Gastrocnemius medialis (tissue), 4 donors: Measurements from ENCODE around the gene CYB5RL. TPM values are rescaled to one million over a fixed set of nuclear protein-coding genes. Genes with fewer than 3 reads are reported as not detected.

Source experiments
- ATAC-seq, 2 donors: fragments of 150-250 bp; one replicate each; pipeline ENCODE4 v1.9.1; 2016
- DNase-seq, 2 donors: peaks; one replicate each; pipeline ENCODE4 v3.0.0-alpha.2; 2019
- H3K27ac ChIP-seq, 4 donors: fragments of 200-600 bp; sonication (generic); 1 replicate in 1 of 4; 2 replicates in 3 of 4; pipeline ENCODE4 v1.5.1; 2016 to 2018; ENCODE audit warnings: mild to moderate bottlenecking in 2 of 4, moderate library complexity in 1 of 4
- H3K27me3 ChIP-seq, 3 donors: fragments of 200-600 bp; sonication (generic) in 2 of 3; 1 replicate in 1 of 3; 2 replicates in 2 of 3; pipeline versions ENCODE4 v1.5.1 to v1.6.0; 2016 to 2019; ENCODE audit warnings: mild to moderate bottlenecking in 1 of 3, moderate library complexity in 1 of 3
- H3K36me3 ChIP-seq, 2 donors: fragments of 200-600 bp; sonication (generic) in 1 of 2; one replicate each; pipeline ENCODE4 v1.5.1; 2017 to 2018
- H3K4me1 ChIP-seq, 2 donors: fragments of 200-600 bp; sonication (generic) in 1 of 2; one replicate each; pipeline ENCODE4 v1.5.1; 2016 to 2017; ENCODE audit warnings: mild to moderate bottlenecking in 2 of 2
- H3K4me3 ChIP-seq, 4 donors: fragments of 200-600 bp; sonication (generic) in 3 of 4; 1 replicate in 1 of 4; 2 replicates in 3 of 4; pipeline ENCODE4 v1.5.1; 2016 to 2019; ENCODE audit warnings: mild to moderate bottlenecking in 2 of 4
- H3K9me3 ChIP-seq, 3 donors: fragments of 200-600 bp; sonication (generic) in 2 of 3; 1 replicate in 1 of 3; 2 replicates in 2 of 3; pipeline ENCODE4 v1.5.1; 2016 to 2019
- CTCF ChIP-seq, 5 experiments: fragments of 450-650 bp in 3 of 5; fragments of 200-600 bp in 2 of 5; sonication (generic) in 2 of 5; IDR thresholded peaks in 4 of 5; conservative IDR thresholded peaks in 1 of 5; 1 replicate in 4 of 5; 2 replicates in 1 of 5; pipeline ENCODE4 v1.5.1; 2016 to 2019; ENCODE audit warnings: antibody characterized with exemption in 5 of 5, mild to moderate bottlenecking in 3 of 5, moderate library complexity in 3 of 5
- POLR2A ChIP-seq, 2 donors: fragments of 450-650 bp; IDR thresholded peaks; one replicate each; pipeline ENCODE4 v1.6.1; 2017; ENCODE audit warnings: antibody characterized with exemption in 2 of 2, mild to moderate bottlenecking in 2 of 2, moderate library complexity in 2 of 2
- in situ Hi-C, 4 donors: fragments of 200-750 bp; cut with MboI; loops; one replicate each; pipeline versions ENCODE4 v1.15.0 to v1.8.0; 2017; ENCODE audit warnings: low sequenced_read_pairs in 4 of 4
- intact Hi-C: fragments of 100-400 bp; cut with DNase I; formaldehyde crosslinking; loops from one replicate; pipeline ENCODE4 v1.15.1; 2023; ENCODE audit warnings: low total_unique reads
- total RNA-seq, 4 donors: library from RNA; depleted of rRNA; stranded (reverse); fragments of >200 nt; gene quantifications; one replicate each; pipeline versions ENCODE4 v1.1.0 to v1.2.3, GENCODE V29; 2016

The CYB5RL gene
- total RNA-seq, 4 donors from 2014 or later, result 1.8 to 5.8 (median 3.4) TPM

GRCh38 chr1:54227091-54227602 is 27.3 kb upstream of the CYB5RL start:
- H3K4me1 ChIP-seq, result peaks cover 0 to 5% of the 10 kb centered on the region in 2 donors
- no peak overlapping the region for H3K27ac ChIP-seq
- no peak overlapping the region for H3K4me3 ChIP-seq
- DNase-seq (peak in 1 of 2 donors; percentile 50), ATAC-seq (peak; percentile 26 to 53)
- H3K36me3 ChIP-seq, result peaks cover 0 to 9% of the 10 kb centered on the region in 2 donors
- H3K9me3 ChIP-seq, result no peaks in the 10 kb centered on the region
- intact Hi-C loops (no loop called here), in situ Hi-C loops (no loop called here)
- TF ChIP-seq CTCF (IDR thresholded peaks at IDR 0.05 in 4 of 5, conservative IDR thresholded peaks at IDR 0.05 in 1 of 5) (no peak), POLR2A (IDR thresholded peaks at IDR 0.05) (no peak)
- no peaks in the 10 kb centered on the region for H3K27me3 ChIP-seq

- Histone ChIP-seq H3K36me3 (peaks cover 0 to 9% of the 10 kb centered on the region in 2 donors), H3K27me3 (no peaks in the 10 kb centered on the region), H3K4me3 (no peak overlapping the region), H3K27ac (no peak overlapping the region), H3K4me1 (peaks cover 0 to 5% of the 10 kb centered on the region in 2 donors), H3K9me3 (no peaks in the 10 kb centered on the region)
- ATAC-seq (no peak), DNase-seq (no peak)
- intact Hi-C loops, result no loop called here
- no peak for TF ChIP-seq POLR2A (IDR thresholded peaks at IDR 0.05)
- TF ChIP-seq CTCF (IDR thresholded peaks at IDR 0.05 in 4 of 5, conservative IDR thresholded peaks at IDR 0.05 in 1 of 5), result no peak
- in situ Hi-C loops, result no loop called here
Observed at GRCh38 chr1:54225986-54226559, 26.2 kb upstream of the CYB5RL start.

DNA sequence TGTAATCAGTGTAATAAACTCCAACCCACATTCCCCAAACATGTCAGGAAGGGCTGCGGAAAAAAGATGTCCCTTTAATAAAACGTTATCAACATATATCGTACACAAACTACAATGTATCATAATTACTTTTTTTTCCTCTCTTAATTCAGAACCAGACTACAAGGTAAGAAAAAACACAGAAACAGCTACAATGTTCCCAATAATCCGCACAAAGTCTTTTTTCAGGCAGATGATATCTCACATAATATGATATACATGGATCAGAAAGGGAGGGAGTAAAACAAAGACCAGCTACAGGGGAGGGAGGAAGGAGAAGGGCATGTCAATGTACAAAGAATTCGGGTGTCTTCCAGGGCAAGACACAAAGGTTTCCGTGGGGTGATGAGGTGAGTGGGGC is 25.5 kb upstream of the CYB5RL start:
- in situ Hi-C loops (no loop called here), intact Hi-C loops (no loop called here)
- peaks cover 0 to 9% of the 10 kb centered on the region in 2 donors for H3K36me3 ChIP-seq
- peaks cover 5 to 12% of the 10 kb centered on the region in 2 donors for H3K4me1 ChIP-seq
- H3K4me3 ChIP-seq, result no peak overlapping the region
- ATAC-seq (no peak), DNase-seq (no peak)
- no peaks in the 10 kb centered on the region for H3K9me3 ChIP-seq
- H3K27ac ChIP-seq, result no peak overlapping the region
- H3K27me3 ChIP-seq, result no peaks in the 10 kb centered on the region
- TF ChIP-seq CTCF (IDR thresholded peaks at IDR 0.05 in 4 of 5, conservative IDR thresholded peaks at IDR 0.05 in 1 of 5), result no peak

- Histone ChIP-seq H3K27me3 (no peaks in the 10 kb centered on the region), H3K4me3 (no peak overlapping the region), H3K9me3 (no peaks in the 10 kb centered on the region), H3K36me3 (peaks cover 0 to 9% of the 10 kb centered on the region in 2 donors), H3K4me1 (peaks cover 17 to 18% of the 10 kb centered on the region in 2 donors), H3K27ac (no peak overlapping the region)
- intact Hi-C loops, result no loop called here
- DNase-seq (no peak), ATAC-seq (no peak)
- no peak for TF ChIP-seq CTCF (IDR thresholded peaks at IDR 0.05 in 4 of 5, conservative IDR thresholded peaks at IDR 0.05 in 1 of 5)
- no peak for TF ChIP-seq POLR2A (IDR thresholded peaks at IDR 0.05)
- in situ Hi-C loops, result loop anchor here in 1 of 4 donors (25.0 kb wide), 1 partner anchor 263 kb away; no protein-coding TSS in a partner anchor
Observed at GRCh38 chr1:54224233-54224632, 24.4 kb upstream of the CYB5RL start.
